Neuronal stem cell (in vitro differentiated cells): ENCODE measurements around the gene SPOCK2.

ENCODE experiments used
- DNase-seq: peaks from one replicate; pipeline ENCODE4 v3.0.0-alpha.2; 2013; ENCODE audit warnings: low spot score
- H2AFZ ChIP-seq: one replicate; pipeline ENCODE4 v1.6.1; 2013; ENCODE audit warnings: mild to moderate bottlenecking, low read length, inconsistent platforms
- H2AK5ac ChIP-seq: 2 replicates; pipeline ENCODE4 v1.6.1; 2013; ENCODE audit warnings: low read depth, mild to moderate bottlenecking, inconsistent platforms, low read length, moderate library complexity, mixed read lengths
- H2BK120ac ChIP-seq: 2 replicates; pipeline ENCODE4 v1.6.1; 2013; ENCODE audit warnings: low read depth, mild to moderate bottlenecking, inconsistent platforms, low read length, moderate library complexity, mixed read lengths
- H2BK12ac ChIP-seq: one replicate; pipeline ENCODE4 v1.6.1; 2013; ENCODE audit warnings: low read length, inconsistent platforms
- H2BK15ac ChIP-seq: 2 replicates; pipeline ENCODE4 v1.6.1; 2013; ENCODE audit warnings: mild to moderate bottlenecking, low read length, inconsistent platforms, mixed read lengths
- H2BK5ac ChIP-seq: one replicate; pipeline ENCODE4 v1.6.1; 2013; ENCODE audit warnings: inconsistent platforms, mild to moderate bottlenecking, low read length, moderate library complexity
- H3K14ac ChIP-seq: one replicate; pipeline ENCODE4 v1.6.1; 2013; ENCODE audit warnings: low read length, inconsistent platforms
- H3K18ac ChIP-seq: 2 replicates; pipeline ENCODE4 v1.6.1; 2013; ENCODE audit warnings: low read length, inconsistent platforms
- H3K23ac ChIP-seq: 2 replicates; pipeline ENCODE4 v1.6.1; 2013; ENCODE audit warnings: low read depth, mild to moderate bottlenecking, mixed read lengths, low read length, inconsistent platforms; ENCODE audit not compliant: poor library complexity
- H3K27ac ChIP-seq: replicated peaks from 3 replicates; pipeline ENCODE4 v1.5.1; 2013; ENCODE audit warnings: low read length, inconsistent platforms
- H3K27me3 ChIP-seq, 3 experiments: 2 replicates each; pipeline ENCODE4 v1.6.1; 2013; ENCODE audit warnings: low read length in 3 of 3, mild to moderate bottlenecking in 2 of 3, inconsistent platforms in 1 of 3, low read depth in 1 of 3, mixed read lengths in 1 of 3, moderate library complexity in 1 of 3; ENCODE audit not compliant: control insufficient read depth in 3 of 3, insufficient read depth in 3 of 3
- H3K36me3 ChIP-seq, 2 donors: replicated peaks in 1 of 2; 2 replicates each; pipeline ENCODE4 v1.6.1; 2013; ENCODE audit warnings: low read length in 2 of 2; ENCODE audit not compliant: control insufficient read depth in 2 of 2, insufficient read depth in 2 of 2
- H3K4ac ChIP-seq: 2 replicates; pipeline ENCODE4 v1.6.1; 2013; ENCODE audit warnings: inconsistent platforms, mild to moderate bottlenecking, low read length, moderate library complexity
- H3K4me1 ChIP-seq, 2 donors: 1 replicate in 1 of 2; 2 replicates in 1 of 2; pipeline ENCODE4 v1.6.1; 2013; ENCODE audit warnings: low read length in 2 of 2, low read depth in 1 of 2; ENCODE audit not compliant: control insufficient read depth in 2 of 2, insufficient read depth in 1 of 2
- H3K4me2 ChIP-seq: one replicate; pipeline ENCODE4 v1.6.1; 2013; ENCODE audit warnings: mild to moderate bottlenecking, low read length, inconsistent platforms; ENCODE audit not compliant: insufficient read depth, poor library complexity, severe bottlenecking
- H3K4me3 ChIP-seq, 2 donors: 2 replicates each; pipeline ENCODE4 v1.5.1; 2013; ENCODE audit warnings: low read length in 2 of 2, mild to moderate bottlenecking in 2 of 2, inconsistent platforms in 1 of 2, moderate library complexity in 1 of 2
- H3K79me1 ChIP-seq: one replicate; pipeline ENCODE4 v1.6.1; 2013; ENCODE audit warnings: low read depth, mild to moderate bottlenecking, inconsistent platforms, low read length, moderate library complexity
- H3K9ac ChIP-seq: one replicate; pipeline ENCODE4 v1.6.1; 2013; ENCODE audit warnings: mild to moderate bottlenecking, low read depth, low read length, inconsistent platforms; ENCODE audit not compliant: poor library complexity
- H3K9me3 ChIP-seq, 2 donors: replicated peaks in 1 of 2; 2 replicates each; pipeline versions ENCODE3 to v1.6.1; 2013; ENCODE audit warnings: low read length in 2 of 2, mild to moderate bottlenecking in 2 of 2, inconsistent platforms in 1 of 2, low read depth in 1 of 2, mixed read lengths in 1 of 2, moderate library complexity in 1 of 2; ENCODE audit not compliant: control insufficient read depth in 2 of 2, insufficient read depth in 1 of 2
- H4K8ac ChIP-seq: one replicate; pipeline ENCODE4 v1.6.1; 2013; ENCODE audit warnings: low read depth, mild to moderate bottlenecking, inconsistent platforms, low read length, moderate library complexity
- H4K91ac ChIP-seq: one replicate; pipeline ENCODE4 v1.6.1; 2013; ENCODE audit warnings: low read length, low read depth, mild to moderate bottlenecking, inconsistent platforms; ENCODE audit not compliant: poor library complexity
- WGBS, 2 donors: extraction: QIAGEN DNeasy Blood & Tissue Kit; methylation state at CpG; one replicate each; pipeline ENCODE4 v1.1.7; 2013; ENCODE audit warnings: missing lambda C conversion rate in 2 of 2, mixed read lengths in 1 of 2; ENCODE audit not compliant: insufficient read length in 2 of 2, insufficient replicate concordance in 1 of 2; ENCODE audit errors: extremely low coverage in 2 of 2; 5-methylcytosine and 5-hydroxymethylcytosine counted together

SPOCK2 gene

DNA sequence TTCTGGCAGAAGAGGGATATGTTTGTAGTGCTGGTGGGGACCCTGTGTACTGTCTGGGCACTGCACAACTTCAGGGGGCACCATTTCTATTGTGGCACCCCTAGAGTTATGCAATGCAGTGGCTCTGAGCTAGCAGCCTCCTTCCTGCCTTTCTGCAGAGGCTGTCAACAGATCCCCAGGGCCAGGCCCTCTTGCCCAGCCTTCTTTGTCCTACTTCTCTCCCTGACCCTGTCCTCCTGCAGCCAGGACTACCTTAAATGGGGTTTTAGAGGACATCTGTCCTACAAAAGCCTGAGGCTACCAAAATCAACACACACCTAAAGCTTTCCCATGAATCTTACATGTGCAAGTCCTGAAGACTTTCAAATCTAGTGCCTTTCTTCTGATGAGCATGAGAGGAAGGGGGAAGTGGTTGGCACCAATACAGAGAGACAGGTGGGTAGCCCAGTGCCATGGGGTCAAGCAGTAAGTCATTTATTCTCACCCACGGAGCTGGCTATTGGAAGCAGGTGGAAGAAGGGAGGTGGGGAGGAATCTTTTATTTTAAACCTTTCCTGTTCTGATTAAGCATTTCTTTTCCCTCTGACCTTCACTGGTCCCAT is 2.4 kb downstream of the SPOCK2 start:
- DNase-seq, result no peak
- Histone ChIP-seq H2BK5ac (no peak overlapping the region), H2AK5ac (no peak overlapping the region), H3K36me3 (no peaks in the 10 kb centered on the region), H3K9me3 (no peaks in the 10 kb centered on the region), H4K8ac (no peak overlapping the region), H2AFZ (peak overlapping the region; percentile 97), H3K27me3 (peaks cover 19 to 59% (median 38%) of the 10 kb centered on the region in 3 experiments), H4K91ac (no peak overlapping the region), H3K9ac (no peak overlapping the region), H3K4ac (no peak overlapping the region), H3K18ac (no peak overlapping the region), H3K4me3 (no peak overlapping the region), H3K27ac (no peak overlapping the region), H3K4me2 (no peak overlapping the region), H3K79me1 (no peaks in the 10 kb centered on the region), H2BK120ac (no peak overlapping the region), H2BK12ac (no peak overlapping the region), H3K14ac (no peak overlapping the region), H3K4me1 (peaks cover 10 to 24% of the 10 kb centered on the region in 2 donors), H2BK15ac (peak overlapping the region; percentile 16), H3K23ac (no peak overlapping the region)
- WGBS, 2 donors, result no CpG with 5 or more reads among the region's 1 CpG

GRCh38 chr10:72085166-72085565 is 3.2 kb downstream of the SPOCK2 start:
- H3K14ac ChIP-seq, result no peak overlapping the region
- no peaks in the 10 kb centered on the region for H3K9me3 ChIP-seq
- no peak overlapping the region for H3K4me3 ChIP-seq
- no peak overlapping the region for H2BK12ac ChIP-seq
- no peak overlapping the region for H4K8ac ChIP-seq
- H3K4ac ChIP-seq, result no peak overlapping the region
- no peak overlapping the region for H2AFZ ChIP-seq
- no peaks in the 10 kb centered on the region for H3K36me3 ChIP-seq
- H3K23ac ChIP-seq, result no peak overlapping the region
- H4K91ac ChIP-seq, result no peak overlapping the region
- no peak overlapping the region for H3K4me2 ChIP-seq
- DNase-seq, result no peak
- H3K27ac ChIP-seq, result no peak overlapping the region
- H2BK120ac ChIP-seq, result no peak overlapping the region
- H3K27me3 ChIP-seq, result peaks cover 19 to 60% (median 38%) of the 10 kb centered on the region in 3 experiments
- H3K79me1 ChIP-seq, result no peaks in the 10 kb centered on the region
- no peak overlapping the region for H2BK5ac ChIP-seq
- no CpG with 5 or more reads among the region's 6 CpGs for WGBS, 2 donors
- H2AK5ac ChIP-seq, result no peak overlapping the region
- H3K4me1 ChIP-seq, result peaks cover 10 to 24% of the 10 kb centered on the region in 2 donors
- no peak overlapping the region for H2BK15ac ChIP-seq
- H3K18ac ChIP-seq, result no peak overlapping the region
- no peak overlapping the region for H3K9ac ChIP-seq

DNA sequence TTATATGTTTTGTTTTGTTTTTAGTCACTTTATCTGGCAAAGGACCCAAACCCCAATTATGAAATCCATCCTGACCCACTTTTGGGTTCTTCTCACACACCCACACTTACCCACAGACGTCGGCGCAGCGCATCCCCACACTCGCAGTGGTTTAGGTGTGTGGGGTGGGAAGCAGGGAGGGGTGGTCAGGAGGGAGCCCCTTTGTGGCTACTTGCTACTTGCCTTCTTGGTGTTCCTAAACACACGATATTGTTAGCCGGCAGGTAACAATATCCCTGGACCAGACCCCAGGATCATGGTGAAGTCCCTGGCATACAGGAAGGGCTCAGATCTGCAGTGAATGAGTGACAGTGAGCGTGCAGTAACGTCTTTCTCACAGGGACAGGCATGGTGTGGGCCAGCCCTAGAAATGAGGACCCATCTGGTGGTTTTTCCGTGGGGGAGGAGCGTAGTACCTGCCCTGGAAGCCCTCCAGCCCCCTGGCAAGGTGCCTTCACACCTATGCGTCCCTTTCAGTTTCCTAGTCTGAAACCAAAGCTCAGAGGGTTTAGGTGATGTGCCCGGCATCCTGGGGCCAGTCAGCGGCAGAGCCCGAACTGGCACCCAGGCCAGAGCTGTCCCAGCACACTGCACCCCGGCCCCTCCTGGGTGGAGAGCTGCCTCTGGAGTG is 4.4 kb downstream of the SPOCK2 start:
- no peak overlapping the region for H3K4me3 ChIP-seq
- peak overlapping the region; percentile 46 for H3K18ac ChIP-seq
- H2BK12ac ChIP-seq, result no peak overlapping the region
- no peaks in the 10 kb centered on the region for H3K36me3 ChIP-seq
- H3K23ac ChIP-seq, result no peak overlapping the region
- no peak overlapping the region for H3K27ac ChIP-seq
- WGBS, 2 donors, result no CpG with 5 or more reads among the region's 16 CpGs
- H3K79me1 ChIP-seq, result no peaks in the 10 kb centered on the region
- no peak overlapping the region for H4K8ac ChIP-seq
- H3K4me2 ChIP-seq, result no peak overlapping the region
- H4K91ac ChIP-seq, result peak overlapping the region; percentile 27
- peak overlapping the region; percentile 91 for H2AK5ac ChIP-seq
- no peak overlapping the region for H2BK120ac ChIP-seq
- no peak for DNase-seq
- no peak overlapping the region for H3K14ac ChIP-seq
- no peak overlapping the region for H2BK15ac ChIP-seq
- H3K9ac ChIP-seq, result no peak overlapping the region
- H3K9me3 ChIP-seq, result no peaks in the 10 kb centered on the region
- no peak overlapping the region for H2BK5ac ChIP-seq
- peaks cover 17 to 30% of the 10 kb centered on the region in 2 donors for H3K4me1 ChIP-seq
- peaks cover 19 to 52% (median 33%) of the 10 kb centered on the region in 3 experiments for H3K27me3 ChIP-seq
- no peak overlapping the region for H3K4ac ChIP-seq
- no peak overlapping the region for H2AFZ ChIP-seq
